HG02588 (cell line): ENCODE results near the gene NR0B2.
A peak's percentile ranks its signal among the peaks of the same experiment; 100 is the strongest.
"Not testable (repeated sequence)": the region's sequence is repeated elsewhere in the genome, so short reads cannot be mapped to it uniquely, and the experiment has no call there.

ENCODE experiments used
- ATAC-seq: cut with Tn5 transposase; IDR thresholded peaks from one replicate; pipeline ENCODE4 v1.9.1; 2021; ENCODE audit warnings: mild to moderate bottlenecking, moderate library complexity; ENCODE audit not compliant: unreplicated experiment

The NR0B2 gene

GRCh38 chr1:26894263-26894662 lies 19.5 kb downstream of the NR0B2 start:
- no peak for ATAC-seq

DNA sequence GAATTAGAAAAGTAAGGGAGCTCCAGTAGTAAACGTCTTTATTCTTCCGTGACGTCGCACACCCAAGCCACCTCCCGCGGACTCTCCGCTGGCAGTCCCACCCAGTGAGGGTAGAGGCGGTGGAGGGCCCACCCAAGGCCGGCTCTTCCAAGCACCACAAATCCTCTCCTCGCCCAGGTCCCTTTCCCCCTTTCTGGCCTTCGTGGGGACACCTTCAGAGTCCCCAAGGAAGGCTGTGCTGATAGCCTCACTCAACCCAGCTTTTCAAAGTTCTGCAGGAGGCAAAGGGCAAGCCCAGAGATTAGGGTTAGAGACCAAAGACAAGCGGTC lies 23.3 kb downstream of the NR0B2 start:
- peak; percentile 24 for ATAC-seq

DNA sequence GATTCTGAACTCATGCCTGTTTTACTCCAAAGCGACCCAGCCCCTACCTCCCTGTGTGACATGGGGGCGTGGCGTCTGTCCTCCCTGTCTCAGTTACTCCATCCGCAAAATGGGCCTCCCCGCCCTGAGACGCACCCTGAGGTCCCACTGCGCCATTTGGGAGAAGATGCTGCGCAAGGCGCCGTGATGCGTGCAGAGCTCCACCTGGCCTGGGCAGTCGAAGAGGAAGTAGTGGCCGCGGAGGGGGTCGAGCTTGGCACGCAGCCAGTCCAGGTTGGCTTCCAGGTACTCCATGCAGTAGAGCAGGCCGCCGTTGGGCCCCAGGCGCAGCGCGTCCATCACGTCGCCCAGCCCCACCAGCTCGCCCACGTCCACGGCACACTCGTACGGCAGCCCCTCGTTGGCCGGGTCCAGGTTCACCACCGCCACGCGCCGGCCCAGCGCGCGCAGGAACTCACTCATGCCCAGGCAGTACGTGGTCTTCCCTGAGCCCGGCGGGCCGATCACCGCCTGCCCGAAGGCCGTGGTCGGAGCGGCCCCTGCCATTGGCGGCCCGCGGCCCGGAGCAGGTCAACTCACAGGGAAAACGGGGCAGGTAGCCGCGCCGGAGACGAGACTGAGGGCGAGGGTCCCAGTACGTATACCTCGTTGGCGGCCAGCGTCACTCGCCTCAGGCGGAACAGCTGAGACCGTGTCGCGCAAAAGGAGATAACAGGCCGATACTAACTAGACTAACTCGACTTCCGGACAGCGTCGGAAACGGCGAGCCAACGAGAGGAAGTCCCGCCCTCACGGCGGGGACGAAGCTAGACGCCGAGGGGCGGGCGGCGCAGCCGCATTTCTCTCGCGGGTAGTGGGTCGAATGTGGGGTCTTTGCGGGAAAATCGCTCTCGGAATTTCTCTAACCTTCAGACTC lies 24.0 kb downstream of the NR0B2 start, which contains the start of gene GPN2:
Gene GPN2 (minus strand): TSS at position 733 of the 916 bp plus-strand sequence. CDS start 187 bp downstream, at position 546.
- peak; percentile 72 for ATAC-seq

- ATAC-seq: no peak
Observed at GRCh38 chr1:26888231-26888630, 25.5 kb downstream of the NR0B2 start.

GRCh38 chr1:26887125-26887524 lies 26.6 kb downstream of the NR0B2 start:
- ATAC-seq: no peak

DNA sequence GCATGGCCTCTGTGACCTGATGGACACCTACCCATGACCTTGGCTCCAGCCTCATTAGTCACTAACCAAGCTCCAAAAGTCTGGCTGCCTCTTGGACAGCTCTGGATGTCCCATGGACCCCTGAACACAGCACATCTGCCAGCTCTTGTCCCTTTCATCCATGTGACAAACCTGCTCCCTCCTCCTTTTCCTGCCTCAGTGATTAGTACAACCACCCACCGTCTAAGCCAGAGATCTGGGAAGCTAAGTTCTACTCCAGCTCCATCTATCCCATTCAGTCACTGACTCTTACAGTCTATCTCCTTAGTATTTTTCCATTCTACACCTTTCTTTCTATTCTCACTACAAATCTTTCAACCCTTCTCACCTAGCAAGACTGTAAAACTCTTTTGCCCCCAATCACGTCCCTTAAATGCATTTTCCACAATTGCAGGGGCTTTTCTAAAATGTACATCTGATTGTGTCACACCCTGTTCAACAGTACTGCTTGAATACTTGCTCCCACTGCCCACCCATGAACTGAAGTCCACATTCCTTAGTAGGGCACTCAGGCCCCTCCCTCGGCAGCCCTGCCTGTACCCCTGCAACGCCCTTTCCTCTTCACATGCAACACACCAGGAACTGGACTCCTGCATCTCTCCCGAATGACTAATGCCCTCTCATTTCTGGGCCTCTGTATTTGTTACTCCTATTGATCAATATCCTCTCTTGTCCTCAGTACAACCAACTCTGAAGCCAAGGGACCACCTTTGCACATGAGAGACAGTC lies 30.9 kb downstream of the NR0B2 start:
- ATAC-seq: no peak

DNA sequence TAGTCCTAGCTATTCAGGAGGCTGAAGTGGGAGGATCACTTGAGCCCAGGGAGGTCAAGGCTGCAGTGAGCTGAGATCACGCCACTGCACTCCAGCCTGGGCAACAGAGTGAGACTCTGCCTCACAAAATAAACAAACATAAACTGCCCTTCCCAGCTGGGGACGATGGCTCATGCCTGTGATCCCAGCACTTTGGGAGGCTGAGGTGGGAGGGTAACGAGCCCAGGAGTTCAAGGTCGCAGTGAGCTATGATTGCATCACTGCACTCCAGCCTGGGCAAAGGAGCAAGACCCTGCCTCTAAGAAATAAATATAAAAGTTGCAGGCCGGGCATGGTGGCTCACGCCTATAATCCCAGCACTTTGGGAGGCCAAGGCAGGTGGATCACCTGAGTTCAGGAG lies 32.2 kb downstream of the NR0B2 start:
- not testable (repeated sequence) for ATAC-seq

GRCh38 chr1:26879793-26880192 lies 34.0 kb downstream of the NR0B2 start:
- ATAC-seq: no peak

DNA sequence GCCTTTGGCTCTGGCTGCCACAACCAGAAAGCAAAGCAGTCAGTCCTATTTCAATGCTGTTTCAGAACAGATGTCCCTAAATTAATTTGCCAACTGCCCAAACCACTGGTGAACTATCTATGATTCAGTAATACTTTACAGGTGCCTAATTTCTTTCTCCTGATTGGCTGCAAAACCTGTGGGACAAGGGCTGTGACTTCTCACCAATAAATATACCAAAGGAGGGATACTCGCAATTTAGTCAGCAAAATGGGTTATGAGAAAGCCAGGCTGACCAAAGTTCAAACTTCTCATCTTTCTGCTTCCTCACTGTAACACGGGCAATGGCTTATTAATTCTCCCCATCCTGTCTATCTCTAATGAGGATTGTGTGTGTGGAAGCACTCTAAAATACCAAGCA lies 36.4 kb downstream of the NR0B2 start:
- ATAC-seq: no peak

- ATAC-seq: no peak
Observed at GRCh38 chr1:26874896-26875295, 38.9 kb downstream of the NR0B2 start.

DNA sequence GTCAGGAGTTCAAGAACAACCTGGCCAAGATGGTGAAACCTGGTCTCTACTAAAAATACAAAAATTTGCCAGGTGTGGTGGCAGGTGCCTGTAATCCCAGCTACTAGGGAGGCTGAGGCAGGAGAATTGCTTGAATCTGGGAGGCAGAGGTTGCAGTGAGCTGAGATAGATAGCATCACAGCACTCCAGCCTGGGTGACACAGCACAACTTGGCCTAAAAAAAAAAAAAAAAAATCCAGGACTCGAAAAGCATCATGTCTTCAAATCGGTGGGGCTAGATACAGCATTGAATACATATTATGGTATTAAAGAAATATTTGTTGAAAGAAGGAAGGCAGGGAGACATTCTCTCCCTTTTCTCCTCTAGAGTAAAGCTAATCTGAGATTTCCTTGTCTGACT lies 40.7 kb downstream of the NR0B2 start:
- not testable (repeated sequence) for ATAC-seq

DNA sequence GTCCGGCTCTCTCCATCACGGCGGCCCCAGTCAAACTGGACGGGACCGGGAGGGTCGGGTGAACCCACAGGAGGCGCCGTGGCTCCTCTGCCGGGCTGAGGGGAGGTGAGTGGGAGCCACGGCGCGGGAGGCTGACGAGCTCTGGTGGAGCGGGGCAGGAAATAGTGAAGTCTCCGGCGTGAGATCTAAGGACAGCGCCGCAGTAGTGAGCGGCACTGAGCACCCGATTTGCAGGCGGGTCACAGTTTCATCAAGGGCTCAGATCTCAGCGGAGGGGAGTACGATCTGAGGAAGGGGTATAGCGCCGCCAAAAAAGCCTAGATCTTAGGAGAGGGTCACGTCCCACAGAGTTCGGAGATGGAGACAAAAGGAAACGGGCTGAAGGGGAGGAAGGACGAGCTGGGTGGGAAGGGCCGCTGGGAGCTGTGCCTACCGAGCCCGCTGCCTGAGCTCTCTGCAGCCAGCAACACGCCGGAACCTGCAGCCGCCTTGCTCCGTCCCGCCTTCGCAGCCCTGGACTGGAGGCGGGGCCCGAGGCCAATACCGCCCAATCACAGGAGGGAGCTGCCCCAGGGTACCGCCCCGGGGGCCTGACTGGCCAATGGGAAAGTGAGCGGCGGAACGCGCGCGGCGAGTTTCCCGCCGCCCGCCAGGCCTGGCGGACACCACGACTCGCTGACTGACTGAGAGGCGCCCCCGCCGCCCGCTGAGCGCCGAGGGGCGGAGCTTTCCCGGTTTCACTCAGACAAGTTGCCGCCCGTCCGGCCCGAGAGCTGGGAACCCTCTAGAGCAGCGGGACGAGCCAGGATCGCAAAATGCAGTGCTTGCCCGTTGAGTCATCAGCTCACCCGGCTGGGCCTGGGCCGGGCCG lies 48.9 kb downstream of the NR0B2 start:
- peak; percentile 83 for ATAC-seq

- ATAC-seq: no peak
Observed at GRCh38 chr1:26863685-26864077, 50.1 kb downstream of the NR0B2 start.

GRCh38 chr1:26862781-26863684 lies 50.7 kb downstream of the NR0B2 start, which contains the start of gene SFN:
SFN (plus strand) TSS chr1:26863149; CDS start chr1:26863213, 64 bp downstream.
- no peak for ATAC-seq

DNA sequence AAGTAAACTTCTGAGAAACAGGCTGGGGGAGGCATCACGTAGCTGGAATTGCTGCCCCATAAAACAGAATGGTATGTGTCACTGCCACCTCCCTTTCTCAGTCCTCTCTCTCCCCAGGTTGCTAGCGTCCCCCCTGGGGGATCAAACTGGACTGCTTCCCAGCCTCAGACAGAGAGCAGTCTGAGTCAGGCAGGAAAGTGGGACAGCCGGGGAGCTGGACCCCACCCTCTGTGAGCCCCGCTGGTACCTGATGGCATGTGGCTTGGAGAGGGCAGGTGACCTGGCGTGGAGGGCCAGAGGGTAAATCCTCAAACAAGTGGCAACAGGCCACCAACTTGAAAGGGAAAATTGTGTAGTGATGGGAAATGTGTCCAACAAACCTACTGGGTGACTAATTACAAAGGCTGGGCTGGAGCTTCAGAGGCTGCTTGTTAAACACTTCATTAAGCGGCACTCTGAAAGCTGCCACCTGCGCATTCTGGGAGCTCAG lies 51.8 kb downstream of the NR0B2 start:
- no peak for ATAC-seq
